Loucy (cell line): ENCODE data around the gene CHST11.

Experiments used
- CTCF ChIP-seq: fragments of 200-600 bp; sonication (generic); conservative IDR thresholded peaks from 2 replicates; pipeline ENCODE4 v1.5.1; 2014; ENCODE audit warnings: mild to moderate bottlenecking, antibody characterized with exemption, low read length
- EZH2phosphoT487 ChIP-seq: fragments of 200-600 bp; IDR thresholded peaks from 2 replicates; pipeline ENCODE4 v1.6.1; 2018; ENCODE audit warnings: antibody characterized with exemption, mild to moderate bottlenecking, moderate library complexity, borderline replicate concordance

GRCh38 chr12:104459368-104459909 lies 2.7 kb downstream of the CHST11 start:
- TF ChIP-seq CTCF (no peak), EZH2phosphoT487 (no peak)
